IPS-18a (cell line): ENCODE measurements around the gene BICD1.
A peak's percentile ranks its signal among the peaks of the same experiment; 100 is the strongest.
"Not testable (repeated sequence)": the region's sequence is repeated elsewhere in the genome, so short reads cannot be mapped to it uniquely, and the experiment has no call there.

Experiments used
- H3K27ac ChIP-seq: one replicate; pipeline ENCODE4 v1.5.1; 2013; ENCODE audit warnings: low read length
- H3K27me3 ChIP-seq: one replicate; pipeline ENCODE4 v1.6.1; 2013; ENCODE audit warnings: mild to moderate bottlenecking, low read length; ENCODE audit not compliant: control insufficient read depth, insufficient read depth
- H3K36me3 ChIP-seq: one replicate; pipeline ENCODE4 v1.6.1; 2013; ENCODE audit warnings: low read depth, low read length; ENCODE audit not compliant: control insufficient read depth
- H3K4me1 ChIP-seq: one replicate; pipeline ENCODE4 v1.6.1; 2013; ENCODE audit warnings: low read depth, low read length; ENCODE audit not compliant: control insufficient read depth
- H3K4me3 ChIP-seq: one replicate; pipeline ENCODE4 v1.5.1; 2013; ENCODE audit warnings: low read length
- H3K9ac ChIP-seq: one replicate; pipeline ENCODE4 v1.6.1; 2013; ENCODE audit warnings: mild to moderate bottlenecking, low read length, moderate library complexity
- H3K9me3 ChIP-seq: one replicate; pipeline ENCODE4 v1.6.1; 2013; ENCODE audit warnings: low read depth, low read length; ENCODE audit not compliant: control insufficient read depth

Gene BICD1

GRCh38 chr12:32170437-32170998 is 63.9 kb downstream of the BICD1 start:
- Histone ChIP-seq H3K4me3 (peak overlapping the region; percentile 7), H3K27me3 (no peaks in the 10 kb centered on the region), H3K9ac (no peak overlapping the region), H3K4me1 (peaks cover 11% of the 10 kb centered on the region), H3K36me3 (no peaks in the 10 kb centered on the region), H3K9me3 (no peaks in the 10 kb centered on the region), H3K27ac (no peak overlapping the region)

- Histone ChIP-seq H3K9me3 (no peaks in the 10 kb centered on the region), H3K27me3 (no peaks in the 10 kb centered on the region), H3K36me3 (no peaks in the 10 kb centered on the region), H3K27ac (no peak overlapping the region), H3K4me3 (peak overlapping the region; percentile 7), H3K4me1 (peaks cover 11% of the 10 kb centered on the region), H3K9ac (no peak overlapping the region)
Measured at GRCh38 chr12:32171211-32171610, 64.6 kb downstream of the BICD1 start.

- no peak overlapping the region for H3K27ac ChIP-seq
- H3K4me3 ChIP-seq = no peak overlapping the region
- peaks cover 24% of the 10 kb centered on the region for H3K4me1 ChIP-seq
- H3K9me3 ChIP-seq = no peaks in the 10 kb centered on the region
- no peaks in the 10 kb centered on the region for H3K36me3 ChIP-seq
- no peaks in the 10 kb centered on the region for H3K27me3 ChIP-seq
- no peak overlapping the region for H3K9ac ChIP-seq
Measured at GRCh38 chr12:32176606-32177005, 70.0 kb downstream of the BICD1 start.

- no peaks in the 10 kb centered on the region for H3K9me3 ChIP-seq
- no peak overlapping the region for H3K9ac ChIP-seq
- H3K4me3 ChIP-seq = no peak overlapping the region
- H3K36me3 ChIP-seq = no peaks in the 10 kb centered on the region
- no peaks in the 10 kb centered on the region for H3K27me3 ChIP-seq
- no peak overlapping the region for H3K27ac ChIP-seq
- H3K4me1 ChIP-seq = peaks cover 27% of the 10 kb centered on the region
Measured at GRCh38 chr12:32178341-32179010, 71.8 kb downstream of the BICD1 start.

- Histone ChIP-seq H3K27me3 (no peaks in the 10 kb centered on the region), H3K9ac (no peak overlapping the region), H3K27ac (no peak overlapping the region), H3K36me3 (no peaks in the 10 kb centered on the region), H3K4me3 (no peak overlapping the region), H3K9me3 (no peaks in the 10 kb centered on the region), H3K4me1 (peaks cover 27% of the 10 kb centered on the region)
Measured at GRCh38 chr12:32179011-32179395, 72.4 kb downstream of the BICD1 start.

GRCh38 chr12:32181498-32182175 is 75.0 kb downstream of the BICD1 start:
- H3K36me3 ChIP-seq = no peaks in the 10 kb centered on the region
- H3K9ac ChIP-seq = no peak overlapping the region
- H3K27me3 ChIP-seq = no peaks in the 10 kb centered on the region
- H3K4me3 ChIP-seq = no peak overlapping the region
- peaks cover 27% of the 10 kb centered on the region for H3K4me1 ChIP-seq
- no peaks in the 10 kb centered on the region for H3K9me3 ChIP-seq
- H3K27ac ChIP-seq = no peak overlapping the region

GRCh38 chr12:32183650-32184049 is 77.0 kb downstream of the BICD1 start:
- no peak overlapping the region for H3K4me3 ChIP-seq
- no peak overlapping the region for H3K27ac ChIP-seq
- no peaks in the 10 kb centered on the region for H3K36me3 ChIP-seq
- H3K4me1 ChIP-seq = peaks cover 18% of the 10 kb centered on the region
- H3K9me3 ChIP-seq = no peaks in the 10 kb centered on the region
- no peak overlapping the region for H3K9ac ChIP-seq
- no peaks in the 10 kb centered on the region for H3K27me3 ChIP-seq

- not testable (repeated sequence) for H3K4me3 ChIP-seq, H3K27me3 ChIP-seq, H3K27ac ChIP-seq, H3K4me1 ChIP-seq, H3K9me3 ChIP-seq, H3K9ac ChIP-seq, H3K36me3 ChIP-seq
Measured at GRCh38 chr12:32187127-32187526, 80.5 kb downstream of the BICD1 start.

GRCh38 chr12:32191445-32191844 is 84.8 kb downstream of the BICD1 start:
- H3K9ac ChIP-seq = no peak overlapping the region
- H3K4me1 ChIP-seq = no peaks in the 10 kb centered on the region
- no peak overlapping the region for H3K4me3 ChIP-seq
- peaks cover 2% of the 10 kb centered on the region for H3K36me3 ChIP-seq
- no peak overlapping the region for H3K27ac ChIP-seq
- H3K27me3 ChIP-seq = no peaks in the 10 kb centered on the region
- peaks cover 11% of the 10 kb centered on the region for H3K9me3 ChIP-seq

GRCh38 chr12:32196250-32197198 is 89.9 kb downstream of the BICD1 start:
- Histone ChIP-seq H3K4me1 (no peaks in the 10 kb centered on the region), H3K4me3 (no peak overlapping the region), H3K27ac (no peak overlapping the region), H3K27me3 (no peaks in the 10 kb centered on the region), H3K9ac (no peak overlapping the region), H3K9me3 (peaks cover 17% of the 10 kb centered on the region), H3K36me3 (peaks cover 2% of the 10 kb centered on the region)

GRCh38 chr12:32197421-32197820 is 90.8 kb downstream of the BICD1 start:
- Histone ChIP-seq H3K27me3 (no peaks in the 10 kb centered on the region), H3K9me3 (peaks cover 17% of the 10 kb centered on the region), H3K9ac (no peak overlapping the region), H3K4me3 (no peak overlapping the region), H3K36me3 (no peaks in the 10 kb centered on the region), H3K27ac (no peak overlapping the region), H3K4me1 (no peaks in the 10 kb centered on the region)
